Keratinocyte (primary cell): Measurements from ENCODE around the gene SHISA5. TPM values are rescaled to one million over a fixed set of nuclear protein-coding genes. Genes with fewer than 3 reads are reported as not detected.

ENCODE experiments used
- DNase-seq: peaks from one replicate; pipeline ENCODE4 v3.0.0-alpha.2; 2011; ENCODE audit warnings: low read depth, missing footprints, low spot score
- FAIRE-seq: peaks from 2 replicates; lab custom pipeline; 2011; peaks lifted over from hg19 to GRCh38; lab: Jason Lieb, UNC
- H2AFZ ChIP-seq: 2 replicates; pipeline ENCODE4 v1.6.0; 2012; ENCODE audit warnings: low read length, control low read depth, inconsistent platforms; ENCODE audit not compliant: control insufficient read depth
- H3K27ac ChIP-seq: 2 replicates; pipeline ENCODE4 v1.5.1; 2011; ENCODE audit warnings: low read length; ENCODE audit not compliant: control insufficient read depth, insufficient read depth
- H3K27me3 ChIP-seq: 3 replicates; pipeline ENCODE4 v1.6.0; 2011; ENCODE audit warnings: low read length; ENCODE audit not compliant: control insufficient read depth, insufficient read depth; ENCODE audit errors: extremely low read depth
- H3K36me3 ChIP-seq, 2 experiments: 2 replicates in 1 of 2; 3 replicates in 1 of 2; pipeline ENCODE4 v1.5.1; 2011; ENCODE audit warnings: low read length in 2 of 2, mild to moderate bottlenecking in 1 of 2; ENCODE audit not compliant: control insufficient read depth in 2 of 2, insufficient read depth in 2 of 2; ENCODE audit errors: extremely low read depth in 1 of 2
- H3K4me1 ChIP-seq: 3 replicates; pipeline ENCODE4 v1.5.1; 2011; ENCODE audit warnings: low read length; ENCODE audit not compliant: control insufficient read depth, insufficient read depth; ENCODE audit errors: extremely low read depth
- H3K4me2 ChIP-seq: 3 replicates; pipeline ENCODE4 v1.6.0; 2011; ENCODE audit warnings: low read depth, low read length; ENCODE audit not compliant: control insufficient read depth, insufficient read depth; ENCODE audit errors: extremely low read depth
- H3K4me3 ChIP-seq, 3 experiments: fragments of 200-600 bp in 1 of 3; sonication (generic) in 1 of 3; 2 replicates in 2 of 3; 3 replicates in 1 of 3; pipeline ENCODE4 v1.5.1; 2011 to 2016; ENCODE audit warnings: low read length in 3 of 3, mild to moderate bottlenecking in 3 of 3, control low read depth in 2 of 3, inconsistent platforms in 1 of 3, low read depth in 1 of 3, mixed read lengths in 1 of 3, mixed run types in 1 of 3, moderate library complexity in 1 of 3; ENCODE audit not compliant: control insufficient read depth in 2 of 3, insufficient read depth in 2 of 3; ENCODE audit errors: extremely low read depth in 1 of 3
- H3K79me2 ChIP-seq: 2 replicates; pipeline ENCODE4 v1.6.0; 2012; ENCODE audit warnings: low read length; ENCODE audit not compliant: control insufficient read depth, insufficient read depth
- H3K9ac ChIP-seq: 3 replicates; pipeline ENCODE4 v1.6.0; 2011; ENCODE audit warnings: low read length; ENCODE audit not compliant: control insufficient read depth, insufficient read depth; ENCODE audit errors: extremely low read depth
- H3K9me1 ChIP-seq: 3 replicates; pipeline ENCODE4 v1.6.0; 2011; ENCODE audit warnings: low read length; ENCODE audit not compliant: control insufficient read depth, insufficient read depth; ENCODE audit errors: extremely low read depth
- H3K9me3 ChIP-seq: 2 replicates; pipeline ENCODE4 v1.5.1; 2012; ENCODE audit warnings: low read depth, low read length; ENCODE audit not compliant: control insufficient read depth
- H4K20me1 ChIP-seq: 3 replicates; pipeline ENCODE4 v1.6.0; 2011; ENCODE audit warnings: low read length; ENCODE audit not compliant: control insufficient read depth, insufficient read depth; ENCODE audit errors: extremely low read depth
- EZH2 ChIP-seq: IDR thresholded peaks from one replicate; pipeline ENCODE4 v1.6.1; 2012; ENCODE audit warnings: inconsistent platforms, mild to moderate bottlenecking, low read length, moderate library complexity
- dilution Hi-C: fragments of 300-500 bp; cut with MboI; formaldehyde crosslinking; loops from one replicate; pipeline ENCODE4 v1.7.0; 2020; ENCODE audit warnings: low sequenced_read_pairs; ENCODE audit not compliant: extremely low pct_ligation_motif_present
- polyA plus RNA-seq, 5 experiments: library from polyadenylated mRNA; depleted of rRNA in 3 of 5; stranded (reverse) in 3 of 5; stranded (forward) in 1 of 5; unstranded in 1 of 5; fragments of >200 nt; gene quantifications; 1 replicate in 1 of 5; 2 replicates in 3 of 5; 3 replicates in 1 of 5; pipeline versions ENCODE4 v1.2.1 to v1.2.3, GENCODE V29; 2011 to 2012; ENCODE audit warnings: missing spikeins in 2 of 5, low read depth in 1 of 5, low replicate concordance in 1 of 5
- TF ChIP-seq, protein P1 (sequence below), 3 experiments: IDR thresholded peaks in 1 of 3; conservative IDR thresholded peaks in 1 of 3; optimal IDR thresholded peaks in 1 of 3; 2 replicates in 2 of 3; 3 replicates in 1 of 3; pipeline versions ENCODE3 to v1.5.1; 2011; ENCODE audit warnings: low read length in 3 of 3, mild to moderate bottlenecking in 3 of 3, moderate library complexity in 2 of 3, control low read depth in 1 of 3, inconsistent platforms in 1 of 3; ENCODE audit not compliant: insufficient read depth in 2 of 3; ENCODE audit errors: extremely low read depth in 1 of 3

The SHISA5 gene
- polyA plus RNA-seq, 1 donor (not counting 4 experiments of a cell fraction or from before 2014, with no cell fraction given): 94.4 TPM

DNA sequence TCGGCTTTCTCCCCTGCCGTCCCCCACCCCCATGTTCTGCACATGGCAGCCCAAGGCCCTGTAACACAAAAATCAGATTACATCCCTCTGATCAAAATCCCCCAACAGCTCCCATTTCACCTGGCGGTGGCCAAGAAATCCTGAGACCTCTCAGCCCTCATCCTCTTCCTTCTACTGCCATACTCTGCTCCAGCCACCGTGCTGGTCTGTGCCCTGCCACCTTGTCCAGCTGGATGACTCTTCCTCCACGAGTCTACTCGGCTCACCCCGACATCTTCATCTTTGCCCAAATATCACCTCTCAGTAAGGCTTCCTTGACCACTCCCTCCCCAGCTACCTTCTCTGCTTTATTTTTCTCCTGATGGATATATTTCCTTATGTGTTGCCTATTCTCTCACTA, 67.1 kb downstream of the SHISA5 start:
- Histone ChIP-seq H3K27me3 (no peaks in the 10 kb centered on the region), H3K4me2 (no peak overlapping the region), H2AFZ (no peak overlapping the region), H3K9me3 (no peaks in the 10 kb centered on the region), H3K4me1 (peaks cover 52% of the 10 kb centered on the region), H3K9ac (no peak overlapping the region), H3K36me3 (peaks cover 4 to 26% of the 10 kb centered on the region in 2 experiments), H3K4me3 (no peak overlapping the region), H3K27ac (no peak overlapping the region), H3K79me2 (peaks cover 30% of the 10 kb centered on the region), H3K9me1 (peaks cover 3% of the 10 kb centered on the region), H4K20me1 (peaks cover 4% of the 10 kb centered on the region)
- FAIRE-seq (no peak), DNase-seq (no peak)
- TF ChIP-seq EZH2: no peak
- TF ChIP-seq, protein P1, sequence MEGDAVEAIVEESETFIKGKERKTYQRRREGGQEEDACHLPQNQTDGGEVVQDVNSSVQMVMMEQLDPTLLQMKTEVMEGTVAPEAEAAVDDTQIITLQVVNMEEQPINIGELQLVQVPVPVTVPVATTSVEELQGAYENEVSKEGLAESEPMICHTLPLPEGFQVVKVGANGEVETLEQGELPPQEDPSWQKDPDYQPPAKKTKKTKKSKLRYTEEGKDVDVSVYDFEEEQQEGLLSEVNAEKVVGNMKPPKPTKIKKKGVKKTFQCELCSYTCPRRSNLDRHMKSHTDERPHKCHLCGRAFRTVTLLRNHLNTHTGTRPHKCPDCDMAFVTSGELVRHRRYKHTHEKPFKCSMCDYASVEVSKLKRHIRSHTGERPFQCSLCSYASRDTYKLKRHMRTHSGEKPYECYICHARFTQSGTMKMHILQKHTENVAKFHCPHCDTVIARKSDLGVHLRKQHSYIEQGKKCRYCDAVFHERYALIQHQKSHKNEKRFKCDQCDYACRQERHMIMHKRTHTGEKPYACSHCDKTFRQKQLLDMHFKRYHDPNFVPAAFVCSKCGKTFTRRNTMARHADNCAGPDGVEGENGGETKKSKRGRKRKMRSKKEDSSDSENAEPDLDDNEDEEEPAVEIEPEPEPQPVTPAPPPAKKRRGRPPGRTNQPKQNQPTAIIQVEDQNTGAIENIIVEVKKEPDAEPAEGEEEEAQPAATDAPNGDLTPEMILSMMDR (optimal IDR thresholded peaks at IDR 0.05 in 1 of 3, IDR thresholded peaks at IDR 0.05 in 1 of 3, conservative IDR thresholded peaks at IDR 0.05 in 1 of 3; ENCODE audit: extremely low read depth in 1 of 3, insufficient read depth in 2 of 3, low read length in 3 of 3): no peak
- dilution Hi-C loops: loop anchor here (25.0 kb wide), 1 partner anchor 175 kb away; no protein-coding TSS in a partner anchor

DNA sequence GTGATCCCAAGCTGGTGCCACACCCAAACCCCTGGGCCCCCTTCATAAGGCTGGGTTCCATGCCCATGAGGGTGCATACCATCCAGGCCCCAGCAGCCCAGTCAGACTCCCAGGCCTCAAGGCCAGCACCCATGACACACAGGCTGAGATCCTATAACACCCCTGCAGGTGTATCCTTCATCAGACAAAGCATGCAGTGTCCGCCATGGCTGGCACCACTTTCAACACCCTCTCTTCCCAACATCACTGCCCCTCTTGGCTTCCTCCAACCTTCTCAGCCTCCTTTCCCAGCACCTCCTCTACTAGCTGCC, 67.5 kb downstream of the SHISA5 start:
- no peak for TF ChIP-seq EZH2
- TF ChIP-seq, protein P1 (optimal IDR thresholded peaks at IDR 0.05 in 1 of 3, IDR thresholded peaks at IDR 0.05 in 1 of 3, conservative IDR thresholded peaks at IDR 0.05 in 1 of 3; ENCODE audit: extremely low read depth in 1 of 3, insufficient read depth in 2 of 3, low read length in 3 of 3): no peak
- Histone ChIP-seq H4K20me1 (no peaks in the 10 kb centered on the region), H3K36me3 (peaks cover 4 to 22% of the 10 kb centered on the region in 2 experiments), H3K27me3 (no peaks in the 10 kb centered on the region), H3K9me1 (no peaks in the 10 kb centered on the region), H2AFZ (no peak overlapping the region), H3K4me1 (peaks cover 52% of the 10 kb centered on the region), H3K9me3 (no peaks in the 10 kb centered on the region), H3K9ac (no peak overlapping the region), H3K27ac (no peak overlapping the region), H3K79me2 (peaks cover 26% of the 10 kb centered on the region), H3K4me3 (no peak overlapping the region), H3K4me2 (no peak overlapping the region)
- dilution Hi-C loops: loop anchor here (25.0 kb wide), 1 partner anchor 174 kb away; no protein-coding TSS in a partner anchor
- no peak for DNase-seq
- FAIRE-seq: no peak
